ENCODE results near the gene NAPG. TPM values are rescaled to one million over a fixed set of nuclear protein-coding genes. Genes with fewer than 3 reads are reported as not detected.

Gene NAPG
- total and polyA plus RNA-seq, 4 donors = 12.7 to 37.4 (median 26.2) TPM

GRCh38 chr18:10482985-10483949 lies 42.6 kb upstream of the NAPG start:
- WGBS, 2 donors = 51 to 70% methylated on average over 20 of the region's 20 CpGs
- DNase-seq (no peak), ATAC-seq (ENCODE audit: insufficient read depth, low FRiP score) (no peak)
- H3K4me3 ChIP-seq = no peak overlapping the region
- no peaks in the 10 kb centered on the region for H3K9me3 ChIP-seq (ENCODE audit: control insufficient read depth in 4 of 4, insufficient read depth in 3 of 4, low read length in 3 of 4)
- no peak for TF ChIP-seq CTCF (IDR thresholded peaks at IDR 0.05; ENCODE audit: control extremely low read depth, extremely low read depth)
- H3K27ac ChIP-seq (ENCODE audit: low read depth in 1 of 2, low read length in 1 of 2) = no peak overlapping the region
- peaks cover 0 to under 1% (median 0%) of the 10 kb centered on the region in 5 donors for H3K4me1 ChIP-seq (ENCODE audit: control insufficient read depth in 5 of 5, insufficient read depth in 5 of 5, low read length in 5 of 5)
- H3K36me3 ChIP-seq (ENCODE audit: control insufficient read depth in 4 of 4, insufficient read depth in 4 of 4, low read length in 4 of 4) = peaks cover 0 to 29% (median 16%) of the 10 kb centered on the region in 4 donors
- H3K27me3 ChIP-seq (ENCODE audit: control insufficient read depth in 3 of 3, insufficient read depth in 3 of 3, low read length in 2 of 3) = no peaks in the 10 kb centered on the region
- H3K9ac ChIP-seq (ENCODE audit: insufficient read depth in 1 of 2, low read length in 2 of 2) = no peak overlapping the region

- Histone ChIP-seq H3K9me3 (ENCODE audit: control insufficient read depth in 4 of 4, insufficient read depth in 3 of 4, low read length in 3 of 4) (no peaks in the 10 kb centered on the region), H3K9ac (ENCODE audit: insufficient read depth in 1 of 2, low read length in 2 of 2) (no peak overlapping the region), H3K36me3 (ENCODE audit: control insufficient read depth in 4 of 4, insufficient read depth in 4 of 4, low read length in 4 of 4) (peaks cover 0 to 35% (median 19%) of the 10 kb centered on the region in 4 donors), H3K27me3 (ENCODE audit: control insufficient read depth in 3 of 3, insufficient read depth in 3 of 3, low read length in 2 of 3) (no peaks in the 10 kb centered on the region), H3K4me3 (no peak overlapping the region), H3K4me1 (ENCODE audit: control insufficient read depth in 5 of 5, insufficient read depth in 5 of 5, low read length in 5 of 5) (no peaks in the 10 kb centered on the region), H3K27ac (ENCODE audit: low read depth in 1 of 2, low read length in 1 of 2) (no peak overlapping the region)
- no peak for ATAC-seq (ENCODE audit: insufficient read depth, low FRiP score)
- WGBS, 2 donors = 96 to 98% methylated on average over 20 of the region's 20 CpGs
- no peak for TF ChIP-seq CTCF (IDR thresholded peaks at IDR 0.05; ENCODE audit: control extremely low read depth, extremely low read depth)
- no peak for DNase-seq
Measured at GRCh38 chr18:10485475-10485874, 40.4 kb upstream of the NAPG start.

- WGBS, 2 donors = 62 to 64% methylated on average over 3 of the region's 3 CpGs
- no peaks in the 10 kb centered on the region for H3K4me1 ChIP-seq (ENCODE audit: control insufficient read depth in 5 of 5, insufficient read depth in 5 of 5, low read length in 5 of 5)
Measured at GRCh38 chr18:10486362-10486761, 39.5 kb upstream of the NAPG start.

More at GRCh38 chr18:10486362-10486761, 39.5 kb upstream of the NAPG start:
- no peak overlapping the region for H3K9ac ChIP-seq (ENCODE audit: insufficient read depth in 1 of 2, low read length in 2 of 2)
- no peaks in the 10 kb centered on the region for H3K9me3 ChIP-seq (ENCODE audit: control insufficient read depth in 4 of 4, insufficient read depth in 3 of 4, low read length in 3 of 4)
- H3K4me3 ChIP-seq = no peak overlapping the region
- no peak for TF ChIP-seq CTCF (IDR thresholded peaks at IDR 0.05; ENCODE audit: control extremely low read depth, extremely low read depth)
- ATAC-seq (ENCODE audit: insufficient read depth, low FRiP score) = no peak
- H3K36me3 ChIP-seq (ENCODE audit: control insufficient read depth in 4 of 4, insufficient read depth in 4 of 4, low read length in 4 of 4) = peaks cover 0 to 35% (median 19%) of the 10 kb centered on the region in 4 donors
- no peak for DNase-seq
- H3K27me3 ChIP-seq (ENCODE audit: control insufficient read depth in 3 of 3, insufficient read depth in 3 of 3, low read length in 2 of 3) = no peaks in the 10 kb centered on the region
- H3K27ac ChIP-seq (ENCODE audit: low read depth in 1 of 2, low read length in 1 of 2) = no peak overlapping the region
